Ishikawa (cell line): ENCODE measurements around the gene PACC1.

Experiments
- EGR1 ChIP-seq: IDR thresholded peaks from 2 replicates; pipeline ENCODE4 v1.6.1; 2012
- NFIC ChIP-seq: IDR thresholded peaks from 2 replicates; pipeline ENCODE4 v1.6.1; 2012
- TEAD4 ChIP-seq: IDR thresholded peaks from 2 replicates; pipeline ENCODE4 v1.6.1; 2012
- TF ChIP-seq, protein P1 (sequence below): IDR thresholded peaks from 2 replicates; pipeline ENCODE4 v1.6.1; 2012

The PACC1 gene

DNA sequence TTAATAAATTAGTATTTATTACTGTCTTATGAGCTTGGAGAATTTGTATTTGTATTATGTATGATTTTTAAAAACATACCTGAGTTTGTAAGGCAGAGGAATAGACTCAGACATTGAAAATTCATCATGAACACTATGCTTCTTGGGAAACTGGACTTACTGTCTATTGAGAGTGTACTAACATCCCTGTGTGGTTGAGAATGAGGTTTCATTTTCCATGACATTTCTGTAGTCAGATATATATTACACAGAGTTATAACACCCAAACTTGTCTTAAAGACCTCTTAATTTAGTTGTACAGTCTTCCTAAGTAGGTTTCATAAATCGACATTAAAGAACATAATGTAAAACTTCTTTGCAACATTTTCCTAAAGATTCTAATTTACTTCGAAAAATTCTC lies 99.5 kb downstream of the PACC1 start:
- TF ChIP-seq EGR1 (no peak), NFIC (no peak), TEAD4 (no peak)
- TF ChIP-seq, protein P1, sequence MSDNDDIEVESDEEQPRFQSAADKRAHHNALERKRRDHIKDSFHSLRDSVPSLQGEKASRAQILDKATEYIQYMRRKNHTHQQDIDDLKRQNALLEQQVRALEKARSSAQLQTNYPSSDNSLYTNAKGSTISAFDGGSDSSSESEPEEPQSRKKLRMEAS, result no peak
